GM03348 (cell line): Measurements from ENCODE around the gene AP2A2.

Experiments
- DNase-seq: peaks from one replicate; pipeline ENCODE4 v3.0.0; 2012; ENCODE audit warnings: low spot score

AP2A2 gene

DNA sequence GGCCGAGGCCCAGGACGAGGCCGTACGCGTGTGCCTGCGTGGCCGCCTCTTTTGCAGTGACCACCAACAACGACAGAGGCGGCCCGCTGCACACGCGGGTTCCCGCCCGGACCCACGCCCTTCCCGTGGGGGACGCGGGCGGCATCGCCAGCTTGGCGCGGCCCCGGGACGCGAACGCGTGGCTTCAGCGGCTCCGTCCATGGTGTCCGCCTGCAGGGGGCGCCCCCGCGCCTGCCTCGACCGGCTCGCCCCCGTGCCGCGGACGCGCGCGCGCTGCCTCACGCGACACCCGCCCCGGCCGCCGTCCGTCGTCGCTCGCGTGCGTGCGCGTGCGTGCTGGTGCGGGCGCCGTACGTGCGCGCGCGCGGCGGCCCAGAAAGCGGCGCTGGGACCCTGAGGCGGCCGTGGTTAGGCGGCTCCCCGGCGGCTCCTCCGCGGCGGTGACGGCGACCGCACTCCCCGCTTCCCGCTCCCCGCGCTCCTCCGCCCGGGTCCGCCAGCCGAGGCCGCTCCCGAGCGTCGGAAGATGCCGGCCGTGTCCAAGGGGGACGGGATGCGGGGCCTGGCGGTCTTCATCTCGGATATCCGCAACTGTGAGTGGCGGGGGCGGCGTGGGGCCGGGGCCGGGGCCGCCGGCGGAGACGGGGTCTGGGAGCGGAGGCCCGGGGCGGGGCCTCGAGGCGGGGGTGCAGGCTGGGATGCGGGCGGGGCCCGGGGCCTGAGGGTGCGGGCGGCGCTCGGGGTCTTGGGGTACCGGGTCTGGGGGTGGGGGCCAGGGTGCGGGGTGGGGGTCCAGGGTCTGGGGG, at the start of gene AP2A2:
TSS of gene AP2A2 (plus strand) at position 375 of the 806 bp plus-strand sequence. CDS start at position 527, 152 bp downstream.
- DNase-seq = peak; percentile 99

DNA sequence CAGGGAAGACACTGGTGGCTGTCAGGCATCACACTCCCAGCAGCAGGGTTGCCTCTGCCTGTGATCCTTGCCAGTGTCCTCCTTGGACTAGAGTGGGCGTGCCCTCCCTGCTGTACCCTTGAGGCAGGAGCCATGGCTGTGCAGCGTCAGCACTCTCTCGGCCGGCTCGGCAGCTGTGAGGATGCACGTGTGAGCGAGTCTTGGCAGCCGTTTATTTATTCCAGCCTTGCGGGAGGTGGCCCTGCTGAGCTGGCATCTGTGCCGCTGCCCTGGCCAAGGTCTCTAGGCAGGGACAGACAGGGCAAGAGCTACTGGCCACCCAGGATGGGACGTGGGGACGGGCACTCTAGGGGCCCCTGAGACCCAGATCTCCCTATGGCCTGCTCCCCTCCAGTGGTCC, 49.1 kb upstream of the AP2A2 start:
- no peak for DNase-seq

DNA sequence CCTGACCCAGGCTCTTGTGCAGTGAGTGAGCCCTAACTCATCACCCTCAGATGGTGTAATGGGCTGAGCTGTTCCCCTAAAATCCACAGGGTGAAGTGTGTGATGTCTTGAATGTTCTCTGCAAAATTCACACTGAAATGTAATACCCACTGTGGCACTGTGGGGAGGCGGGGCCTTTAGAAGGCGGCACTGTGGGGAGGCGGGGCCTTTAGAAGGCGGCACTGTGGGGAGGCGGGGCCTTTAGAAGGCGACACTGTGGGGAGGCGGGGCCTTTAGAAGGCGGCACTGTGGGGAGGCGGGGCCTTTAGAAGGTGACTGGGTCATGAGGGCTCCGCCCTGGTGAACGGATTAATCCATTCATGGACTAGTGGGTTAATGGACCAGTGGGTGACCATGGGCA, 48.1 kb upstream of the AP2A2 start:
- DNase-seq = no peak

DNA sequence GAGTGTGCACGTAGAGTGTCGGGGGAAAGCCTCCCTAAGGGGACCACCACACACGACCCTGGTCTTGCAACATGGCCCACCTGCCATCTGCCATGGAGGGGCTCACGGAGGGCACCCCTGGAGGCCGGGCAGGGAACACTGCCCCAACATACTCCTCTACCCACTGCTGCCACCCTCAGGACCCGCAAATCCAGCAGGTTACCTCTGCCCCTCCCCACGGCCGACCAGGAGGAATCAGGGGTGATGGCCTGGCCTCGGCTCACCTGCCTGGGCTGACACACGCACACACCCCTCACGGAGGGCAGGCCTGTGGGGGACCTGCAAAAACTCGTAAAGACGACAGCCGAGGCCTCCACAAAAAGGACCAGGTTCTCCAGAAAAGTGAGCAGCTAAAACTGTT, 45.2 kb upstream of the AP2A2 start:
- no peak for DNase-seq

DNA sequence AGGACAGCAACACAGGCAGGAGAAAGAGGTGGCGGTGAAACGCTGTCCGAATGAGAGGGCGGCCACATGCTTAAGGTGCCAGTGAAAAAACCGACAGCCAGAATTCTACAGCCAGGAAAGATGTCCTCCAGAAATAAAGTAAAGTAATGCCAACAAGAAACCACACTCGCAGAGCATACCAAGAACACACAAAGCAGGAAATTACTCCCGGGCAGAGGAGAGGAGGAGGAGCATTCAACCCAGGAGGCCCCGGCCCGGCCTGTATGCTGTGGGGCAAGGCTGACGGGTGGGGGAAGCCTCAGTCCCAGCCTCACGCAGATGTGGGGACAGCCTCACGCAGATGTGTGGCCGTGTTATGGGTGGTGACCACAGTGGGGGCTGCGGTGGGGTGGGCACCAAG, 43.1 kb upstream of the AP2A2 start:
- DNase-seq = no peak

DNA sequence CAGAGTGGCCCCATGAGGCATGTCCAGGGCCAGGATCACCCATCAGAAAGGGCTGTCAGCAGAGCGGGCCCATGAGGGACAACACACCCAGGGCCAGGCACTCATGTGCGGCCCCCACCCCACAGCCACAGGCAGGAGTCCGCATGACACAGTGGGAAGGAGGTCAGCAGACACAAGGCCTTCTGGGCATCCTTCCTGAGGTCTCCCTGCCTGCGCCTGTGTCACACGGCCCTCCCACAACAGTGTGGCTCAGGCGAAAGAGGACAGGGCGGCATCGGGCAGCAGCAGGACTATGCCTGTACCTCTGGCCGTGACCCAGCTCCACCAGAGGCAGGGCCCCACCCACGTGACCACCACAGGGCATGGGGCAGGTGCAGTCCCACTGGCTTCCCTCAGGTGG, 42.1 kb upstream of the AP2A2 start:
- DNase-seq = no peak

DNA sequence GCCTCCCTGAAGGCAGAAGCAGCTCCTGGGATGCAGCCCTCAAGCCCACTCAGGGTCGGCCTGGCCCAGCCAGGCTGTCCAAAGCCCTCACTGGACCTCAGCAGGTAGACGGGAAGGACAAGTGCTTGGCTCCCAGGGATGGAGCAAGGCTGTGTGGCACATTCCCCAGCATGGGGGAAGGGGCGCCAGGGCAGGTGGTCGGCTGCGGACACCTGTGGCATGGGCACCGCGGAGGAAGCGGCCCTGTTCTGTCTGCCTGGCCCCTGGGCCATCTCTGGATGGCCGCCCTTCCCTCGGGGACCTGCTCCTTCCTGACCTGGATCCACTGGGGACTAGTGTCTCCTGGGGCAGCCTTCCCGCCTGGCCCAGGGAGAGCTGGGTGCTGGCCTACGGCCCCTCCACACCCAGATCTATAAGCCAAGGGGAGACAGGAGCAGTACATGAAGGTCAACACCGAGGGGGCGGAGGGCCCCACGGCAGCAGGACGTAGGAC, 41.0 kb upstream of the AP2A2 start:
- no peak for DNase-seq

DNA sequence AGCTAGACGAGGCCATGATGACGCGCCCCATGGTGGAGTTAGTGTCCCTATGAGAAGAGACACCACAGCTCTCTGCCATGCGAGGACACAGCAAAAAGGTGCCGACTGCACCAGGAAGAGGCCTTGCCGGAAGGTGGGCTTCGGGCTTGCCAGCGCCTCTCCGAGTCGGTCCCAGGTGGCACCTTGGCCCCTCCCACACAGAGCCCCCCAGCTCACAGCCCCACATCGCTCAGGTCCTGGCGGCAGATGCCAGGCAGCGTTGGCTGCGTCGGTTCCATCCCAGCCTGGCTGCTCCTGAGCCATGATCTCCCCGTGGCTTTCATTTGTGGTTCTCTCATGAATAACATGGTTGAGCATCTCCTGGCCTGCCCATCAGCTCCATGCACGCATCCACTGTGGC, 39.1 kb upstream of the AP2A2 start:
- DNase-seq = no peak

DNA sequence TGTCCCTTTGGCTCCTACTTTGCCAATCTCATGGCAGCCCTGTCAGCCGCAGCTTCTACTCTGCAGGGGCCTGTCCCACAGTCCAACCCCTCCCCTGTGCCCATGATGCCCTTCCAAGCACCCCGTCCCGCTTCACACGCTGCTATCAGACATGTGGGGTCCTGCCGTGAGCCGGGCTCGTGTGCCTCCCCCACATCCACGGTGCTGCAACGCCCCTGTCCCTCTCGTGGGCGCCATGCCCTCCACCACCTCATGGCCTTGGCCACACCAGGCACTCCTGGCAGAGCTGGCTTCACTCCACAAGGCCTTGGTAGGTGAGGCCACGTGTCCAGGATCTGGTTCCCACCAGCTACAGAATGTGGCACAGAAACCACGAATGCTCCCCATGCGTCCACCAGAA, 38.1 kb upstream of the AP2A2 start:
- DNase-seq = no peak

DNA sequence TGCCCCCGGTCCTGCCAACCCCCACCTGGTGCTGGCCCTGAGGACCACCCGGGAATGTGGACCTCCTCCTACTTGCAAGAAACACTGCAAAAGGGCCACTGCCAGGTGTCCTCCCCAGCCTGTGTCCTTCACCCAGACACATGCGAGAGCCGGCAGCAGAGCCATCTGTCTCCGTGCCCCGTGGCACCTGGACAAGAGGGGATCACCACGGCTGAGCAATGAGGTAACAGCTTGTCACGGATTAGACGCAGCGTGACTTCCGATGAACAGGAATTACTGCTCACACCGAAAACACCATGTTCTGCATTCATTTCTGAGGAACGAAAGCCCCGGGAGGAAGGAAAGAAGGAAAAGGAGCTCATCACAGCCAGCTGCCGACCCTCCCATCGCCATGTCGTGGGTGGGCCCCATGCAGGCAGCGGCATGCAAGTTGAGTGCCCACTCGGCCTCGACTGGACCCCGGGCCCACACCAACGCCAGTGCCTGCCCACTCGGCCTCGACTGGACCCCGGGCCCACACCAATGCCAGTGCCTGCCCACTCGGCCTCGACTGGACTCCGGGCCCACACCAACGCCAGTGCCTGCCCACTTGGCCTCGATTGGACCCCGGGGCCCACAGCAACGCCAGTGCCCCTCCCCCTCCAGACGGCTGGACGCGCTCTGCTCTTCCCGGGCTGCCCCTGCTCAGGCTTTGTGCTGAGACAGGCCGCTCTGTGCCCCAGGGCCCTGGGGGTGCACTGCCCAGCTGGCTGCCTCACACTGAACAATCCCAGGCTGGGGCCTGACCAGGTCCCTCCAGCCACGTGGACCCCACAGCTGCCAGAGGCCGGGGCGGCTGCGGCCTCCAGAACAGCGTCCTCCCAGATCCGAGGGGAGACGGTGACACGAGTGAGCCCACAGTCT, 37.1 kb upstream of the AP2A2 start:
- no peak for DNase-seq

DNA sequence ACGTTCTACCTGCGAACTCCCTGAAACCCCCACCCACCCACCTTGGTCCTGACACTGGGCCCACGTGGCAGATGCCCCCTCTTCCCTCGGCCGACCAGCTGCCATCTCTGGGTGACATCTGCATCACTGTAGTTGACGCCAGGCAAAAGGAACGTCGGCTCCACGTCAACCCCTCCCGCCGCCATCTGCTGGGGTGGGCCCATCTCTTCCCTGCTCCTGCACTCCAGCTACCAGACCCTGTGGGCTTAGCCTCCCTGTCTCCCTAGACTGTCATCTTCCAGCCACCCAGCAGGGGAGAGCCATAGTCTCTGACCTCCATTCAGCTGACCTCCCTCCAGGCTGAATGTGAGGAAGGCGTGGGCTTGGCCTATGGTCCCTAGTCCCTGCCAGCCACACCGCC, 36.4 kb upstream of the AP2A2 start:
- DNase-seq = no peak

DNA sequence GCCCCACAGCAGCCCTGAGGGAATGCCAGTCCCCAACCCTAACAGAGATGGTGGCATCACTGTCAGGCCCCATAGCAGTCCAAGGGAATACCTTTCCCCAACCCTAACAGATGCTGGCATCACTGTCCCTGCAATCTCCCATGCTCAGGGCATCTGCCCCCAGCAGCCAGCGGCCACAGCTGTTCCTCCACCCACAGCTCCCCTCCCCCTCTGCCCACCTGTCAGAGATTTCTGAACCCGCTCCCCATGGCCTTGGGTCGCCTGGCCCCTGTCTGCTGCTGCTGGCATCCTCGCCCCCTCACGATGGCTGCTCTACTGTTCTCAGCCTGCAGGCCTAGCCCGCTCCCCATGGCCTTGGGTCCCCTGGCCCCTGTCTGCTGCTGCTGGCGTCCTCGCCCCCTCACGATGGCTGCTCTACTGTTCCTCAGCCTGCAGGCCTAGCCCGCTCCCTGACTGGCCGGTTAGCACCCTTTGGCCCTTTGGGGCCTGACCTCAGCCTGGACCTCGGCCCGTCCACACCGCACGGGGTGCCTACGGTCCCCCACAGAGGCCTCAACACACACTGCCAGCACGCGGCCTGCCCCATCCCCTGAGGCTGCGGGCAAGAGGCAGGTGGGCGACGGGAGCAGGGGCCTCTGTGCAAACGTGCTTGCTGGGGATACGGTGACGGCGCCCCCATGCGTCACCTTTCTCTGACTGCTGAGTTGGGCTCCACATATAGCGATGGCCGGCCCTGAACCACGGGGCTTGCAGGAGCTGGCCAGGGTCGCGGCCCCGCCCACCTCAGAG, 35.8 kb upstream of the AP2A2 start:
- no peak for DNase-seq

DNA sequence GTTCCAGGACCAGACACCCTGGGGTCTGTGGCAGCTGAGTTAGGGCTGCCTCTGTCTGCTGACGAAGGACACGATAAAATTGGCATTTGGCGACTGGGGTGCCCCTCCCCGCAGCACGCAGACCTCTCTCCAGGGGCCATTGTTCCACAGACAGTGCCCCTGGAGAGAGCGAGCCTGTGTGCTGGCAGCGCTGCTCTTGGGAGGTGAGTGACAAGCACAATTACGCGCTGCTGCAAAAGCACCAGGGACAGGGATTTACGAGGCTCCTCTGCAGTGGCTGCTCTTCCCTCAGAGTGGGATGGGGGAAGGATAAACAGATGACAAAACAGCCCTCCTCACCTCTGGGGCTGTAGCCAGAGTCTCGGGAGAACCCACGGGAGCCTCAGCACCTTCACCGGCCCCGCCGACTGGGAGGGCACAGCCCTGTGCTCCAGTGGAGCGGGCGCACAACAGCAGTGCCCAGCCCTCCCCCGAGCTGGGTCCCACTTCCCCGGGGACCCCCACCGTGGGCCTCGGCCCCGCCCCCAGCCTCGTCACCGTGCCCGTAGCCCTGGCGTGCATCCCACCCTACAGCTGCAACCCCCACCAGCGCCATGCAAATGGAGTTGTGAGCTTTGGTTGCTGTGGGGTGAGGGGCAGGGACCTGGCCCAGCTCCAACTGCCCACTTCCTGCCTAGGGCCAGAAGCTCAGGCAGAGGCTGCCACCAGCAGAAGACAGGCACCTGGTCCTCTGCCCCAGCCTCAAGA, 34.7 kb upstream of the AP2A2 start:
- no peak for DNase-seq

DNA sequence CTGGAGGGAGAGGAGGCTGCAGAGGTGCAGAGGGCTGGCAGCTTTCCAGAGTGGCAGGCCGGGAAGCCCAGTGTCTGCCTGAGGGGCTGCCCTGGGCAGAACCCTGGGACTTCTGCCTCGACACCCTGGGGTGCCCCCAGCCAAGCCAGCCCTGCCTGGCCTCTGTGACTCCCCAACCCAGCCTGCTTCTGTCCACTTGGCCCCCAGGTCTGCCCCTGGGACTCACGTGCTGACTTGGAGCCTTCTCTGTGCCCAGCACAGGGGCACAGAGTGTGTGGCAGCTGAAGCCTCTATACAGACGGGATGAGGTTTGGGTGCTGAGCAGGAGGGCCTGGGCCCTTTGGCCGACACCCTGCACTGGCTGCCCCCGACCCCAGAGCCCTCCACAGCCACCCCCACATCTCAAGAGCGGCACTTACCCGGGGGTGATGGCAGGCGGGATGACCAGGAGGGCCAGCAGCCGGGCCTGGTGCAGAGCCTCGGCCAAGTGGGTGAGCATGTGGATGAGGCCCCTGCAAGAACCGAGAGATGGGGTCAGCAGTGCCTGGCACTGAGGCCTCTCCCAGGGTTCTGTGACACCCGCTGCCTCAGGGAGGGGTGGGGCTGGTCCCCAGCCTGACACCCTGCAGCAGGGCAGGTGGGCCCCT, 32.5 kb upstream of the AP2A2 start:
- DNase-seq = no peak

DNA sequence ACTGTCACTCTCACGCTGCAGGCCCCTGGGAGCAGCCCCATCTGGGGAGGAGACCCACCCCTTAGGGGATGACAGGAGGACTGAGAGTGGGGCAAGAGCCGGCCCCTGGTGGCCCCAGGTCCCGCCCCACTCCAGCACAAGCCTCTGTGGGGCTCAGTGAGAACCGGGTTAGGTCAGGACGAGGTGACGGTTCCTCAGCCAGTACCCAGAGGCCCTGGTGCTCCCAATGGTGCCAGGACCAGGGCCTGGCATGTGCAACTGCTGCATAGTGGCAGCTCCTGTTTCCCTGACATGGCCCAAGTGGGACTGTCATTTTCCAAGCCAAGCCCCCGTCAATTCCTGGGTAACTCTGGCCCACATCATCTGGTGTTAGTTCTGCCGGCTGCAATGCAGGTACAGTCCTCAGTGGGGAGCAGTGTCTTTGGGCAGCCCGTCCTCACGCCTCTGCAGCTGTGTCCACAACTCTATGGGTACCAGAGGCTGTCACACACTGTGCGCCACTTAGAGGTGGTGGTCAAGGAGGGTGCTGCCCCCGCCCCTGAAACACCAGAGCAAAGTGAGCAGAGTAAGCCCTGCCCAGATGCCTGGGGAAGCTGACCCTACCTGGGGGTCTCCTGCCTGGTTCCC, 31.0 kb upstream of the AP2A2 start:
- no peak for DNase-seq

DNA sequence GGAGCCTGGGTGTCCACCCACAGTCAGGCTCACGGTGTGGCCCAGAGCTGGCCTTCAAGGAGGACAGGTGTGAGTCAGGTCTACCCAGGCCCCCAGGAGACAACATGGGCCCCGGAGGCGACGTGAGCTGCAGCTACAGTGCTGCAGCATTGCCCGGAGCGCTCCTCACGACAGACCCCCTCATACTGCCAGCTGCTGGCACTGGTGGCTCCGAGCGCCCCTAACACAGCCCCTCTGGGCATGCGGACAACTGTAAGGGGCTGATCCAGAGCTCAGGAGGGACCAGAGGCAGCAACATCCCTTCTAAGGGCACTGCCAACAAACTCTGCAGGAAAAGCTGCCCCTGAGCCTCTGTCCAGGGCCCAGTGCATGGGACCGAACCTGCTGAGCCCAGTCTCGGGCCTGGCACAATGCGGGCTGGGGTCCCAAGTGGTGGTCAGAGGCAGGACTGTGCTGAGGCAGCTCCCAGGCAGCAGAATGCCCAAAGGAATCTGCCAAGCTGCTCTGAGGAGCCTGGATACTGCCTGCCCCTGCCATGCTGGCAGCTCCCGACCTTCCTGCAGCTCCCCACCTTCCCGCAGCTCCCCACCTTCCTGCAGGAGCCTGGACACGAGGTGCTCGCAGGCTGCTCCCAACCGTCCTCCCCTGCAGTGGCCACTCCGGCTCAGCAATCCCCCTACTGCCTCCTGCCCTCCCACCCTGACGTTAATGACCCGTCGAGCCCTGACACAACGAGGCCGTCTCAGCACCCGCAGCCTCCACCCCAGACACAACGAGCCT, 30.1 kb upstream of the AP2A2 start:
- no peak for DNase-seq

DNA sequence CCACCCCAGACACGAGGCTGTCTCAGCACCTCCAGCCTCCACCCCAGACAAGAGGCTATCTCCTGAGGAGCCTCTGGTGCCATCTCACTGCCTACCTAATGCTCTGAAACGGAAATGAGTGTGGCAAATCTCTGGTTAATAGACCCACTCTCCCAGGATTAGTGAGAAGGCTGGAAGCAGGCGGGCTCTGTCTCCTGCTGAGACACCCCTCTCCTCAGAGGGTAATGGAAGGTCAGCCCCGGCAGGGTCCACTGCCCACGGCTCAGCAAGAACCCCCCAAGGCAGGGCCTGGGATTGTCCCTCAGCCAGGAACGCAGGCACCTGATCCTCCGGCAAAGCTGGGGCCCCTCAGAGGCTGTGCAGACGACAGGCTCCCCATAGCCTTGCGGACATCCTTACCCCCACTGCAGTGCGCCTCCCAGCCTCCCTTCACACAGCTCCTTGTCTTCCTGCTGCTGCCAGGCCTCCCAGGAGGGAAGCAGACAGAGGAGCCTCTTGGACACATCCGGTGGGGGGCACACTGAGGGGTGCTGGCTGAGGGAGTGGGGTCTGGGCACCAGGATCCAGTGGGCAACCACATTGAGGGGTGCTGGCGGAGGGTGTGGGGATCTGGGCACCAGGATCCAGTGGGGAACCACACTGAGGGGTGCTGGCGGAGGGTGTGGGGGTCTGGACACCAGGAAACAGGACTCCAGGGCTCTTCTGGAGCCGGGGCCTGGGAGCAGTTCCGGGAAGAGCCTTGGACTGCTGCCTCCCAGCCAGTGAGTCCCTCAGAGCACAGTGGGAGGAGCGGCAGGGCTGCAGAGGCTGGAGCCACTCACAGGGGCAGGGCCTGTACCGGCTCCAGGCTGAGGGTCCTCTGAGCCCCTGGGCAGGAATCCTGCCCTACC, 28.2 kb upstream of the AP2A2 start:
- no peak for DNase-seq

DNA sequence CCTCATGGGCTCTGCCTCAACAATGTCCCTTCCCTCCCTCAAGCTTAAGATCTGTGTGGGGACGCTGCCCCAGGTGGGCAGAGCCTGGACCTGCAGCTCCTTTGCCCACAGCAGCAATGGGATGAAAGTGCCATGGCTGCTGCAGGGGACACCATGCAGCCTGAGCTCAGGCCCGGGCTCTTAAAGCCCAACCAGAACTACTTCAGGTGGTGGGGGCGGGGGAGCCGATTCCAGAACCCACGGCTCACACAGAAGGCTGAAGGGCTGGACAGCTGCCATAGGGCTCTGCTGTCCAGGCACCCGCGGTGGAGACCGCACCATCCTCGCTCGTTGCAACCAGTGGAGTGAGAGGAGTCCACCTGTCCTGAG, 27.5 kb upstream of the AP2A2 start:
- DNase-seq = no peak
